ENCODE measurements around the gene UNC119.
"Not testable (repeated sequence)": the region's sequence is repeated elsewhere in the genome, so short reads cannot be mapped to it uniquely, and the experiment has no call there.

Gene UNC119

DNA sequence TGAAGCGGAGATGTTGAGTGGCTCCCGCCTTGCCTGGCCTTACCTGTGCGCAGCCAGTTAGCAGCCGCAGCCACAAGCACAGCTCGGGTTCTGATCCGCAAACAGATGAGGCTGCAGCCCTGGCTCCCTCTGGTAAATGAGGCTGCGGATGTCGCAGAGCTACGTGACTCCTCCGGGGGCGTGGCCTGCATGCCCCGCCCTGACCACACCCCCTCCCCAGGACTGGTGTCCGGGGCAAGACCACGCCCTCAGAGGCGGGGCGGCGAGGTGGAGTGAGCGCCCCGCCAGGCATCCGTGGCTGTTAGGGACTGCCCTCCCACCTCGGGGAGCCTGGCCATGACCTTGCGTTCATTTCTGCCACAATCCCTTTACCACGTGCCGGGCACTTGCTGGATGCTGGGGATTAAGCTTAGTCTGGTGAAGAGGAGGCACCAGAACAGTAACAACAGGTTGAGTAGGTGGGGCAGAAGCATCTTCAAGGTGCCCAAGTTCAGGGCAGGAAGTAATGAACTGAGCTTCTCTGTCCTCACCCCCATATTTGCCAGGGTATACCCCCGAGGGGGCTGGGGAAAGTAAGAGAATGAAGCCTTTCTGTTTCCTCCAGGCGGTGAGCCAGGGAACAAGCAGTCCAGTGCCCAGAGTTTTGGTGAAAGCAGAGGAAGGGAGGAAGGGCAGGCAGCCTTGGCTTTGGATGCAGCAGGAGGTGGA lies 24.5 kb upstream of the UNC119 start, which contains the start of gene ALDOC:
Gene ALDOC, minus strand, starts transcription at position 138 of the 708 bp plus-strand sequence. CDS start 1,363 bp downstream, outside the sequence.
- Histone ChIP-seq H3K4me1 (ENCODE audit: insufficient read depth, low read length, severe bottlenecking) (peaks cover 29% of the 10 kb centered on the region), H3K9me3 (ENCODE audit: low read length) (no peaks in the 10 kb centered on the region), H3F3A (ENCODE audit: insufficient read depth, low read length) (no peaks in the 10 kb centered on the region; the same call in 1 of the 2 replicates), H4K20me1 (ENCODE audit: insufficient read depth, low read length) (no peaks in the 10 kb centered on the region), H3K27me3 (ENCODE audit: insufficient read depth, low read length) (no peaks in the 10 kb centered on the region), H3K4me3 (ENCODE audit: low read depth, low read length, poor library complexity, severe bottlenecking) (peak within 1 kb of the TSS; percentile 55), H3K79me2 (ENCODE audit: insufficient read depth, low read length) (no peaks in the 10 kb centered on the region), H2AFZ (ENCODE audit: low read length) (no peak within 1 kb of the TSS), H3K9me2 (ENCODE audit: low read depth, low read length) (no peaks in the 10 kb centered on the region), H3K9ac (ENCODE audit: low read length) (peak within 1 kb of the TSS; percentile 51; the same call in 1 of the 2 replicates), H3K4me2 (ENCODE audit: low read length) (peak within 1 kb of the TSS; percentile 59; the same call in 1 of the 2 replicates), H3K36me3 (ENCODE audit: insufficient read depth, low read length) (peaks cover 68% of the 10 kb centered on the region), H3K27ac (ENCODE audit: low read depth, low read length, poor library complexity, severe bottlenecking) (peak within 1 kb of the TSS; percentile 84)
- TF ChIP-seq, protein P1, sequence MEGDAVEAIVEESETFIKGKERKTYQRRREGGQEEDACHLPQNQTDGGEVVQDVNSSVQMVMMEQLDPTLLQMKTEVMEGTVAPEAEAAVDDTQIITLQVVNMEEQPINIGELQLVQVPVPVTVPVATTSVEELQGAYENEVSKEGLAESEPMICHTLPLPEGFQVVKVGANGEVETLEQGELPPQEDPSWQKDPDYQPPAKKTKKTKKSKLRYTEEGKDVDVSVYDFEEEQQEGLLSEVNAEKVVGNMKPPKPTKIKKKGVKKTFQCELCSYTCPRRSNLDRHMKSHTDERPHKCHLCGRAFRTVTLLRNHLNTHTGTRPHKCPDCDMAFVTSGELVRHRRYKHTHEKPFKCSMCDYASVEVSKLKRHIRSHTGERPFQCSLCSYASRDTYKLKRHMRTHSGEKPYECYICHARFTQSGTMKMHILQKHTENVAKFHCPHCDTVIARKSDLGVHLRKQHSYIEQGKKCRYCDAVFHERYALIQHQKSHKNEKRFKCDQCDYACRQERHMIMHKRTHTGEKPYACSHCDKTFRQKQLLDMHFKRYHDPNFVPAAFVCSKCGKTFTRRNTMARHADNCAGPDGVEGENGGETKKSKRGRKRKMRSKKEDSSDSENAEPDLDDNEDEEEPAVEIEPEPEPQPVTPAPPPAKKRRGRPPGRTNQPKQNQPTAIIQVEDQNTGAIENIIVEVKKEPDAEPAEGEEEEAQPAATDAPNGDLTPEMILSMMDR (IDR thresholded peaks at IDR 0.05; ENCODE audit: low read length) = no peak
- no peak for TF ChIP-seq EZH2 (IDR thresholded peaks at IDR 0.05; ENCODE audit: borderline replicate concordance, low read length)

DNA sequence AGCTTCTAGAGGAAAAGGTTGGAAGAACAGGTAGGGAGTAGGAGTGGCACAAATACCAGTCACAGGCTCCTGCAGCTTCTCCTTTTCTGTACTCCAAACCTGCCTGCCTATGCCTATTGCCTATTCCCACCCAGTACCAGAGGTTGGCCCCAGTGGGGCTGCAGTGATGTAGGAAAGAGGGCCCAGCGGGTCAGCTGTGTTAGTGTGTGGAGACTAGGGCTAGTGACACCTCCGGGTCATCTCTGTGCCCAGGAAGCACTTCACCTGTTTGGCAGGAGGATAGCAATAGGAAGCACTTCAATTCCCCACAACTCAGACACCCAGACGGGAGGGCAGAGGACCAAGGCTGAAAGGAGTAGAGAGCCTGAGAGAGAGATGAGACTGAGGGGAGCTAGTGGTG lies 23.6 kb upstream of the UNC119 start:
- Histone ChIP-seq H3K4me1 (ENCODE audit: insufficient read depth, low read length, severe bottlenecking) (peaks cover 31% of the 10 kb centered on the region), H3K9ac (ENCODE audit: low read length) (peak overlapping the region; percentile 26; the same call in 1 of the 2 replicates), H3K4me3 (ENCODE audit: low read depth, low read length, poor library complexity, severe bottlenecking) (peak overlapping the region; percentile 46)

DNA sequence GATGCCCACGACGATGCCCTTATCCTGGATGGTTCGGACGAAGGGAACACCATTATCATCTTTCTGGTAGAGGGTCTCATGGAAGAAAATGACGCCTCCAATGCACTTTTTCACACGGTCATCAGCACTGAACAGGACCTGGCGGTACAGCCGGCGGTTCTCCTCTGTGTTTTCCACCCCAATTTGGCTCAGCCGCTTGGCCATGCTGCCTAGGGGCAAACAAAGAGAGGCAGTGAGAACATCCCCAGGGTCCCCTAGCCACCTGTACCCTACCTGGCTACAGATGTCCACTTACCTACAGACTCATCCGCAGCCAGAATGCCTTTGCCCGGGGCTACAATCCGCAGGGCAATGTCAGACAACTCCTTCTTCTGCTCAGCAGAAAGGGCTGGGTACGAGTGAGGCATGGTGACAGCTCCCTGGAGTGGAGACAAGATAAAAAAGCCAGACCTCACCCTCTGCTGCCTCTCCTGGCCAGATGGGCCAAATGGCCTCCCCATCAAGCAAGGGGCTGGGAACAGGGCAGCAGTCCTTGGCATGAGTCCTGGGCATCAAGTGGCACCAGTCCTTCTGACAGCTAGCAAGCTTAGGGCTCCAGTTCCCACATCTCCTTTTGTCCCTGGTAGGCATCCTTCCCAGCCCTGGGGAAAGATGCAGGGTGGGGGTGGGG lies 22.8 kb upstream of the UNC119 start:
- Histone ChIP-seq H3K9ac (ENCODE audit: low read length) (no peak overlapping the region; the same call in 1 of the 2 replicates), H3K79me2 (ENCODE audit: insufficient read depth, low read length) (0 out of 2 replicates have a peak, but pooled peaks cover 5% of the 10 kb centered on the region), H3K4me2 (ENCODE audit: low read length) (peak overlapping the region; percentile 58; the same call in 1 of the 2 replicates), H4K20me1 (ENCODE audit: insufficient read depth, low read length) (no peaks in the 10 kb centered on the region), H3K4me3 (ENCODE audit: low read depth, low read length, poor library complexity, severe bottlenecking) (no peak overlapping the region), H3K27me3 (ENCODE audit: insufficient read depth, low read length) (no peaks in the 10 kb centered on the region), H3K36me3 (ENCODE audit: insufficient read depth, low read length) (peaks cover 56% of the 10 kb centered on the region), H3F3A (ENCODE audit: insufficient read depth, low read length) (no peaks in the 10 kb centered on the region; the same call in 1 of the 2 replicates), H3K9me2 (ENCODE audit: low read depth, low read length) (no peaks in the 10 kb centered on the region), H3K4me1 (ENCODE audit: insufficient read depth, low read length, severe bottlenecking) (peaks cover 35% of the 10 kb centered on the region), H2AFZ (ENCODE audit: low read length) (no peak overlapping the region), H3K9me3 (ENCODE audit: low read length) (no peaks in the 10 kb centered on the region), H3K27ac (ENCODE audit: low read depth, low read length, poor library complexity, severe bottlenecking) (no peak overlapping the region)
- no peak for TF ChIP-seq EZH2 (IDR thresholded peaks at IDR 0.05; ENCODE audit: borderline replicate concordance, low read length)
- TF ChIP-seq, protein P1 (IDR thresholded peaks at IDR 0.05; ENCODE audit: low read length) = peak; percentile 22; the same call in 1 of the 2 replicates

More for the DNA sequence above, 23.6 kb upstream of the UNC119 start:
- peaks cover 64% of the 10 kb centered on the region for H3K36me3 ChIP-seq (ENCODE audit: insufficient read depth, low read length)
- H3K79me2 ChIP-seq (ENCODE audit: insufficient read depth, low read length); H3K9me3 ChIP-seq (ENCODE audit: low read length); H4K20me1 ChIP-seq (ENCODE audit: insufficient read depth, low read length); H3K27ac ChIP-seq (ENCODE audit: low read depth, low read length, poor library complexity, severe bottlenecking); H3K9me2 ChIP-seq (ENCODE audit: low read depth, low read length); H3F3A ChIP-seq (ENCODE audit: insufficient read depth, low read length); H2AFZ ChIP-seq (ENCODE audit: low read length); H3K27me3 ChIP-seq (ENCODE audit: insufficient read depth, low read length): not testable (repeated sequence)
- H3K4me2 ChIP-seq (ENCODE audit: low read length) = peak overlapping the region; percentile 58; the same call in 1 of the 2 replicates

All from OCI-LY1 (cell line).